Endothelial cell of umbilical vein (primary cell): ENCODE measurements around the gene ESYT2. TPM values are rescaled to one million over a fixed set of nuclear protein-coding genes. Genes with fewer than 3 reads are reported as not detected.

Source experiments
- BruUV-seq: library from RNA; stranded (reverse); fragments of 400-500 nt; replicated peaks from 2 replicates; lab custom pipeline; 2021; lab: Mats Ljungman, UMichigan
- CTCF ChIA-PET: fragments of 300-600, 350-600 bp; sonication (Branson Sonifier 250); formaldehyde crosslinking; loops from one replicate; lab custom pipeline; 2021; ENCODE audit warnings: antibody characterized with exemption, inconsistent platforms; lab: Charles Lee
- POLR2A ChIA-PET: fragments of 300-600, 350-600 bp; sonication (Branson Sonifier 250); formaldehyde crosslinking; loops from one replicate; lab custom pipeline; 2021; ENCODE audit warnings: antibody characterized with exemption, inconsistent platforms; lab: Charles Lee
- DNase-seq: peaks from one replicate; pipeline ENCODE4 v3.0.0-alpha.2; 2011; ENCODE audit warnings: low read depth, low spot score
- FAIRE-seq: peaks from 2 replicates; lab custom pipeline; 2011; peaks lifted over from hg19 to GRCh38; lab: Jason Lieb, UNC
- H2AFZ ChIP-seq: 2 replicates; pipeline ENCODE4 v1.6.0; 2012; ENCODE audit warnings: low read depth, low read length, control low read depth, inconsistent platforms
- H3K27ac ChIP-seq: 2 replicates; pipeline ENCODE4 v1.5.1; 2011; ENCODE audit warnings: low read depth, mild to moderate bottlenecking, control low read depth, low read length, moderate library complexity; ENCODE audit not compliant: insufficient read depth
- H3K27me3 ChIP-seq, 2 experiments: 2 replicates each; pipeline versions ENCODE4 v1.6.0 to v1.6.1; 2011; ENCODE audit warnings: low read length in 2 of 2, mixed read lengths in 1 of 2; ENCODE audit not compliant: control insufficient read depth in 2 of 2, insufficient read depth in 2 of 2
- H3K36me3 ChIP-seq, 2 experiments: 2 replicates in 1 of 2; 3 replicates in 1 of 2; pipeline ENCODE4 v1.5.1; 2011; ENCODE audit warnings: low read length in 2 of 2, mild to moderate bottlenecking in 1 of 2, moderate library complexity in 1 of 2; ENCODE audit not compliant: control insufficient read depth in 2 of 2, insufficient read depth in 2 of 2; ENCODE audit errors: extremely low read depth in 1 of 2
- H3K4me1 ChIP-seq: 3 replicates; pipeline ENCODE4 v1.5.1; 2011; ENCODE audit warnings: mild to moderate bottlenecking, low read length; ENCODE audit not compliant: control insufficient read depth, insufficient read depth; ENCODE audit errors: extremely low read depth
- H3K4me2 ChIP-seq: 2 replicates; pipeline ENCODE4 v1.6.1; 2011; ENCODE audit warnings: low read length, control low read depth, mixed read lengths; ENCODE audit not compliant: insufficient read depth
- H3K4me3 ChIP-seq, 3 experiments: fragments of 200-600 bp in 1 of 3; sonication (generic), shearing (Covaris generic) in 1 of 3; replicated peaks in 1 of 3; 2 replicates each; pipeline ENCODE4 v1.5.1; 2011 to 2016; ENCODE audit warnings: control low read depth in 3 of 3, low read length in 3 of 3, mild to moderate bottlenecking in 2 of 3, inconsistent platforms in 1 of 3, low read depth in 1 of 3, moderate library complexity in 1 of 3; ENCODE audit not compliant: insufficient read depth in 1 of 3
- H3K79me2 ChIP-seq: 2 replicates; pipeline ENCODE4 v1.6.0; 2012; ENCODE audit warnings: low read length, inconsistent platforms; ENCODE audit not compliant: control insufficient read depth, insufficient read depth
- H3K9ac ChIP-seq: replicated peaks from 2 replicates; pipeline ENCODE3; 2011; ENCODE audit warnings: low read length, control low read depth; ENCODE audit not compliant: insufficient read depth; ENCODE audit errors: extremely low read depth
- H3K9me1 ChIP-seq: replicated peaks from 3 replicates; pipeline ENCODE4 v1.6.0; 2011; ENCODE audit warnings: mild to moderate bottlenecking, low read length; ENCODE audit not compliant: control insufficient read depth, insufficient read depth; ENCODE audit errors: extremely low read depth
- H3K9me3 ChIP-seq: replicated peaks from 2 replicates; pipeline ENCODE4 v1.5.1; 2012; ENCODE audit warnings: low read length, inconsistent platforms; ENCODE audit not compliant: control insufficient read depth, insufficient read depth
- H4K20me1 ChIP-seq: replicated peaks from 2 replicates; pipeline ENCODE3; 2011; ENCODE audit warnings: mild to moderate bottlenecking, low read length; ENCODE audit not compliant: control insufficient read depth, insufficient read depth; ENCODE audit errors: extremely low read depth
- CTCF ChIP-seq, 2 donors: IDR thresholded peaks; 1 replicate in 1 of 2; 2 replicates in 1 of 2; pipeline ENCODE4 v1.5.1; 2011; ENCODE audit warnings: low read length in 2 of 2, mild to moderate bottlenecking in 2 of 2, moderate library complexity in 2 of 2, control low read depth in 1 of 2, inconsistent platforms in 1 of 2, low read depth in 1 of 2; ENCODE audit not compliant: insufficient read depth in 1 of 2; ENCODE audit errors: extremely low read depth in 1 of 2
- EZH2 ChIP-seq: IDR thresholded peaks from 2 replicates; pipeline ENCODE4 v1.6.1; 2012; ENCODE audit warnings: borderline replicate concordance, low read depth, mild to moderate bottlenecking, moderate library complexity, low read length, inconsistent platforms; ENCODE audit not compliant: severe bottlenecking
- FOS ChIP-seq: IDR thresholded peaks from 2 replicates; pipeline ENCODE4 v1.6.1; 2011; ENCODE audit warnings: mild to moderate bottlenecking, low read length, moderate library complexity, borderline replicate concordance; ENCODE audit not compliant: insufficient read depth
- GATA2 ChIP-seq: IDR thresholded peaks from 2 replicates; pipeline ENCODE4 v1.7.0; 2011; ENCODE audit warnings: low read depth, mild to moderate bottlenecking, moderate library complexity, mixed read lengths, low read length; ENCODE audit not compliant: insufficient read length, insufficient read depth
- JUN ChIP-seq: IDR thresholded peaks from 2 replicates; pipeline ENCODE4 v1.6.1; 2011; ENCODE audit warnings: borderline replicate concordance, low read depth; ENCODE audit not compliant: insufficient read length, insufficient read depth
- MAX ChIP-seq: IDR thresholded peaks from 2 replicates; pipeline ENCODE4 v1.6.1; 2011; ENCODE audit not compliant: insufficient read depth, insufficient read length
- MYC ChIP-seq: IDR thresholded peaks from one replicate; pipeline ENCODE4 v1.6.1; 2011; ENCODE audit warnings: mild to moderate bottlenecking, low read depth, low read length
- POLR2A ChIP-seq: IDR thresholded peaks from 2 replicates; pipeline ENCODE4 v1.6.1; 2012; ENCODE audit warnings: low read depth, mild to moderate bottlenecking, control low read depth, low read length
- POLR2AphosphoS5 ChIP-seq: IDR thresholded peaks from 2 replicates; pipeline ENCODE4 v1.6.1; 2012; ENCODE audit warnings: low read depth, mild to moderate bottlenecking, control low read depth, low read length, moderate library complexity; ENCODE audit not compliant: insufficient read depth
- dilution Hi-C: fragments of 300-500 bp; cut with MboI; formaldehyde crosslinking; loops from one replicate; pipeline ENCODE4 v1.15.0; 2019; ENCODE audit warnings: low sequenced_read_pairs; ENCODE audit not compliant: extremely low pct_ligation_motif_present
- intact Hi-C: fragments of 100-400 bp; cut with micrococcal nuclease; formaldehyde crosslinking; loops from one replicate; pipeline ENCODE4 v1.10.0; 2022
- polyA plus RNA-seq, 4 experiments: library from polyadenylated mRNA; depleted of rRNA in 3 of 4; stranded (reverse) in 3 of 4; unstranded in 1 of 4; fragments of >200 nt; gene quantifications; 2 replicates each; pipeline versions ENCODE4 v1.2.1 to v1.2.3, GENCODE V29; 2011 to 2012; ENCODE audit warnings: missing spikeins in 1 of 4
- total RNA-seq: library from RNA; stranded (reverse); gene quantifications from 2 replicates; pipeline ENCODE4 v1.2.3, GENCODE V29; 2021

ESYT2 gene
- total and polyA plus RNA-seq, 2 donors (not counting 3 experiments of a cell fraction or from before 2014, with no cell fraction given), result 18.8 to 46.6 TPM

- Histone ChIP-seq H3K4me3 (no peak overlapping the region), H3K27me3 (no peaks in the 10 kb centered on the region), H3K9me1 (no peaks in the 10 kb centered on the region), H4K20me1 (no peaks in the 10 kb centered on the region), H3K4me2 (no peak overlapping the region), H3K79me2 (no peaks in the 10 kb centered on the region), H3K9ac (no peak overlapping the region), H3K27ac (no peak overlapping the region), H2AFZ (no peak overlapping the region), H3K9me3 (no peaks in the 10 kb centered on the region), H3K36me3 (peaks cover 6 to 12% of the 10 kb centered on the region in 2 experiments), H3K4me1 (peaks cover 12% of the 10 kb centered on the region)
- no TSS peak for BruUV-seq
- intact Hi-C loops (no loop called here), dilution Hi-C loops (no loop called here)
- POLR2A ChIA-PET, result interaction anchor here (1.3 kb wide), 1 partner anchor 45 kb away, joined by 5 read pairs; the partner anchor contains the start of gene ESYT2
- CTCF ChIA-PET, result interaction anchor here (0.9 to 2.8 kb wide), 3 partner anchors 45 to 193 kb away, joined by 4 to 34 read pairs (median 18); partner anchors contain the start of genes DYNC2I1 and ESYT2
- FAIRE-seq, result no peak
- TF ChIP-seq GATA2, result no peak
- DNase-seq, result no peak
Observed at GRCh38 chr7:158784270-158784669, 45.0 kb downstream of the ESYT2 start.

GRCh38 chr7:158783595-158783994 lies 45.7 kb downstream of the ESYT2 start:
- peaks cover 6 to 12% of the 10 kb centered on the region in 2 experiments for H3K36me3 ChIP-seq
- no peaks in the 10 kb centered on the region for H4K20me1 ChIP-seq
- no peaks in the 10 kb centered on the region for H3K79me2 ChIP-seq
- no peak overlapping the region for H2AFZ ChIP-seq
- no peaks in the 10 kb centered on the region for H3K9me3 ChIP-seq
- no peak overlapping the region for H3K9ac ChIP-seq
- no peak overlapping the region for H3K4me3 ChIP-seq
- CTCF ChIA-PET, result interaction anchor here (0.7 to 2.8 kb wide), 16 partner anchors 11 to 194 kb away, joined by 3 to 34 read pairs (median 4); partner anchors contain the start of genes DYNC2I1 and ESYT2
- peaks cover 12% of the 10 kb centered on the region for H3K4me1 ChIP-seq
- no peaks in the 10 kb centered on the region for H3K27me3 ChIP-seq
- no peak for FAIRE-seq
- H3K9me1 ChIP-seq, result no peaks in the 10 kb centered on the region
- no TSS peak for BruUV-seq
- TF ChIP-seq POLR2A (no peak), JUN (no peak), CTCF (IDR thresholded peaks at IDR 0.05; ENCODE audit: extremely low read depth in 1 of 2, insufficient read depth in 1 of 2, low read depth in 1 of 2, low read length in 2 of 2) (no peak), POLR2AphosphoS5 (no peak), FOS (no peak), MAX (no peak), GATA2 (no peak), MYC (no peak), EZH2 (no peak)
- peak overlapping the region; percentile 4 for H3K27ac ChIP-seq
- POLR2A ChIA-PET, result interaction anchor here (1.3 kb wide), 1 partner anchor 45 kb away, joined by 5 read pairs; the partner anchor contains the start of gene ESYT2
- dilution Hi-C loops, result no loop called here
- intact Hi-C loops, result loop anchor here (1.0 to 2.0 kb wide), 6 partner anchors 35 to 194 kb away; partner anchors contain the start of genes DYNC2I1 and ESYT2
- H3K4me2 ChIP-seq, result no peak overlapping the region
- DNase-seq, result no peak
